IPS-15b (cell line): Measurements from ENCODE around the gene TMEM183A.
"Not testable (repeated sequence)": the region's sequence is repeated elsewhere in the genome, so short reads cannot be mapped to it uniquely, and the experiment has no call there.

ENCODE experiments used
- H3K27me3 ChIP-seq: one replicate; pipeline ENCODE4 v1.6.1; 2013; ENCODE audit warnings: low read length; ENCODE audit not compliant: control insufficient read depth, insufficient read depth
- H3K36me3 ChIP-seq: one replicate; pipeline ENCODE4 v1.6.1; 2013; ENCODE audit warnings: low read length; ENCODE audit not compliant: control insufficient read depth, insufficient read depth
- H3K4me1 ChIP-seq: one replicate; pipeline ENCODE4 v1.6.1; 2013; ENCODE audit warnings: mild to moderate bottlenecking, low read length; ENCODE audit not compliant: control insufficient read depth, insufficient read depth
- H3K4me3 ChIP-seq: one replicate; pipeline ENCODE4 v1.5.1; 2013; ENCODE audit warnings: low read depth, low read length
- H3K9ac ChIP-seq: one replicate; pipeline ENCODE4 v1.6.1; 2013; ENCODE audit warnings: low read depth, mild to moderate bottlenecking, low read length
- H3K9me3 ChIP-seq: one replicate; pipeline ENCODE4 v1.6.1; 2013; ENCODE audit warnings: mild to moderate bottlenecking, low read length; ENCODE audit not compliant: control insufficient read depth, insufficient read depth

The TMEM183A gene

GRCh38 chr1:202968351-202968750 is 38.8 kb upstream of the TMEM183A start:
- H3K9ac ChIP-seq: no peak overlapping the region
- no peaks in the 10 kb centered on the region for H3K9me3 ChIP-seq
- H3K36me3 ChIP-seq: no peaks in the 10 kb centered on the region
- H3K4me1 ChIP-seq: peaks cover 11% of the 10 kb centered on the region
- H3K27me3 ChIP-seq: peaks cover 13% of the 10 kb centered on the region
- H3K4me3 ChIP-seq: peak overlapping the region; percentile 67

GRCh38 chr1:202968895-202969295 is 38.3 kb upstream of the TMEM183A start:
- Histone ChIP-seq H3K27me3 (peaks cover 13% of the 10 kb centered on the region), H3K4me3 (no peak overlapping the region), H3K4me1 (peaks cover 11% of the 10 kb centered on the region), H3K9me3 (no peaks in the 10 kb centered on the region), H3K9ac (no peak overlapping the region), H3K36me3 (no peaks in the 10 kb centered on the region)

GRCh38 chr1:202972046-202972445 is 35.1 kb upstream of the TMEM183A start:
- Histone ChIP-seq H3K9me3 (no peaks in the 10 kb centered on the region), H3K36me3 (no peaks in the 10 kb centered on the region), H3K27me3 (peaks cover 13% of the 10 kb centered on the region), H3K4me1 (peaks cover 11% of the 10 kb centered on the region), H3K9ac (no peak overlapping the region), H3K4me3 (no peak overlapping the region)

- Histone ChIP-seq H3K27me3 (no peaks in the 10 kb centered on the region), H3K9ac (no peak overlapping the region), H3K4me1 (peaks cover 4% of the 10 kb centered on the region), H3K36me3 (no peaks in the 10 kb centered on the region), H3K9me3 (no peaks in the 10 kb centered on the region), H3K4me3 (no peak overlapping the region)
Measured at GRCh38 chr1:202974856-202975255, 32.3 kb upstream of the TMEM183A start.

GRCh38 chr1:202976633-202977032 is 30.5 kb upstream of the TMEM183A start:
- no peak overlapping the region for H3K4me3 ChIP-seq
- peaks cover 4% of the 10 kb centered on the region for H3K4me1 ChIP-seq
- H3K27me3 ChIP-seq: no peaks in the 10 kb centered on the region
- no peak overlapping the region for H3K9ac ChIP-seq
- H3K36me3 ChIP-seq: no peaks in the 10 kb centered on the region
- H3K9me3 ChIP-seq: no peaks in the 10 kb centered on the region

GRCh38 chr1:202979459-202979858 is 27.7 kb upstream of the TMEM183A start:
- Histone ChIP-seq H3K4me1 (peaks cover 4% of the 10 kb centered on the region), H3K27me3 (no peaks in the 10 kb centered on the region), H3K9me3 (no peaks in the 10 kb centered on the region), H3K4me3 (no peak overlapping the region), H3K36me3 (no peaks in the 10 kb centered on the region), H3K9ac (no peak overlapping the region)

- no peaks in the 10 kb centered on the region for H3K9me3 ChIP-seq
- no peaks in the 10 kb centered on the region for H3K36me3 ChIP-seq
- H3K4me3 ChIP-seq: no peak overlapping the region
- peaks cover 4% of the 10 kb centered on the region for H3K27me3 ChIP-seq
- H3K9ac ChIP-seq: no peak overlapping the region
- H3K4me1 ChIP-seq: peaks cover 4% of the 10 kb centered on the region
Measured at GRCh38 chr1:202981939-202982338, 25.2 kb upstream of the TMEM183A start.

- no peaks in the 10 kb centered on the region for H3K4me1 ChIP-seq
- H3K36me3 ChIP-seq: no peaks in the 10 kb centered on the region
- H3K9ac ChIP-seq: no peak overlapping the region
- peaks cover 4% of the 10 kb centered on the region for H3K27me3 ChIP-seq
- H3K4me3 ChIP-seq: no peak overlapping the region
- no peaks in the 10 kb centered on the region for H3K9me3 ChIP-seq
Measured at GRCh38 chr1:202982715-202983430, 24.3 kb upstream of the TMEM183A start.

- not testable (repeated sequence) for H3K4me3 ChIP-seq, H3K27me3 ChIP-seq, H3K36me3 ChIP-seq, H3K9me3 ChIP-seq, H3K4me1 ChIP-seq, H3K9ac ChIP-seq
Measured at GRCh38 chr1:202986120-202986519, 21.1 kb upstream of the TMEM183A start.

GRCh38 chr1:202987255-202987654 is 19.9 kb upstream of the TMEM183A start:
- Histone ChIP-seq H3K4me3 (no peak overlapping the region), H3K36me3 (no peaks in the 10 kb centered on the region)

GRCh38 chr1:202987922-202988583 is 19.1 kb upstream of the TMEM183A start:
- Histone ChIP-seq H3K9me3 (no peaks in the 10 kb centered on the region), H3K27me3 (peaks cover 4% of the 10 kb centered on the region), H3K4me1 (no peaks in the 10 kb centered on the region), H3K4me3 (no peak overlapping the region), H3K36me3 (no peaks in the 10 kb centered on the region), H3K9ac (no peak overlapping the region)

More at GRCh38 chr1:202987255-202987654, 19.9 kb upstream of the TMEM183A start:
- Histone ChIP-seq H3K9ac (no peak overlapping the region), H3K4me1 (no peaks in the 10 kb centered on the region), H3K9me3 (no peaks in the 10 kb centered on the region), H3K27me3 (peaks cover 4% of the 10 kb centered on the region)

GRCh38 chr1:202989879-202990278 is 17.3 kb upstream of the TMEM183A start:
- H3K27me3 ChIP-seq: peaks cover 4% of the 10 kb centered on the region
- no peaks in the 10 kb centered on the region for H3K36me3 ChIP-seq

More at GRCh38 chr1:202989879-202990278, 17.3 kb upstream of the TMEM183A start:
- no peaks in the 10 kb centered on the region for H3K4me1 ChIP-seq
- no peaks in the 10 kb centered on the region for H3K9me3 ChIP-seq
- no peak overlapping the region for H3K4me3 ChIP-seq
- no peak overlapping the region for H3K9ac ChIP-seq
